Activated CD8-positive, alpha-beta T cell treated with anti-CD3 and anti-CD28 coated beads, Interleukin-2, amount 10 ng/mL, durations not matched to agents 7 days and 5 days (primary cell): ENCODE measurements around the gene MRPS23. TPM values are rescaled to one million over a fixed set of nuclear protein-coding genes. Genes with fewer than 3 reads are reported as not detected.
A peak's percentile ranks its signal among the peaks of the same experiment; 100 is the strongest.
"Not testable (repeated sequence)": the region's sequence is repeated elsewhere in the genome, so short reads cannot be mapped to it uniquely, and the experiment has no call there.

Source experiments
- ATAC-seq: fragments of 150-1000 bp; cut with Tn5 transposase; one replicate; pipeline ENCODE4 v1.10.0; 2021; ENCODE audit warnings: moderate library complexity
- CTCF ChIA-PET: fragments of 350-600 bp; sonication (Branson Sonifier 250); formaldehyde crosslinking; loops from one replicate; lab custom pipeline; 2021; ENCODE audit warnings: antibody characterized with exemption; lab: Charles Lee
- POLR2A ChIA-PET: fragments of 350-600 bp; sonication (Branson Sonifier 250); formaldehyde crosslinking; loops from one replicate; lab custom pipeline; 2021; ENCODE audit warnings: antibody characterized with exemption; lab: Charles Lee
- DNase-seq: peaks from one replicate; pipeline ENCODE4 v3.0.0-alpha.2; 2020
- H3K27ac Mint-ChIP-seq: one replicate; pipeline ENCODE4 v1.8.0; 2021; ENCODE audit warnings: mild to moderate bottlenecking, mixed read lengths
- H3K27me3 Mint-ChIP-seq: one replicate; pipeline ENCODE4 v1.8.0; 2021; ENCODE audit warnings: low read depth, mixed read lengths
- H3K36me3 Mint-ChIP-seq: one replicate; pipeline ENCODE4 v1.8.0; 2021; ENCODE audit warnings: low read depth, mixed read lengths
- H3K4me1 Mint-ChIP-seq: one replicate; pipeline ENCODE4 v1.8.0; 2021; ENCODE audit warnings: low read depth, mixed read lengths
- H3K4me3 Mint-ChIP-seq: one replicate; pipeline ENCODE4 v1.8.0; 2021; ENCODE audit warnings: mild to moderate bottlenecking, mixed read lengths
- H3K9me3 Mint-ChIP-seq: one replicate; pipeline ENCODE4 v1.8.0; 2022; ENCODE audit warnings: mixed read lengths; ENCODE audit not compliant: insufficient read depth
- total RNA-seq, 2 experiments: library from RNA; stranded (reverse); gene quantifications; one replicate each; pipeline ENCODE4 v1.2.3, GENCODE V29; 2021

MRPS23 gene
- total RNA-seq, 2 experiments from 2014 or later, result 46.3 to 48.7 TPM

GRCh38 chr17:57846056-57846945, 3.5 kb downstream of the MRPS23 start:
- CTCF ChIA-PET, result interaction anchor here (1.0 to 4.8 kb wide), 3 partner anchors 13 to 153 kb away, joined by 4 to 54 read pairs (median 12); no protein-coding TSS in a partner anchor
- POLR2A ChIA-PET, H3K27me3 Mint-ChIP-seq, H3K9me3 Mint-ChIP-seq, H3K27ac Mint-ChIP-seq, ATAC-seq, DNase-seq, H3K4me3 Mint-ChIP-seq: not testable (repeated sequence)
- H3K4me1 Mint-ChIP-seq, result peaks cover 44% of the 10 kb centered on the region
- H3K36me3 Mint-ChIP-seq, result peaks cover 25% of the 10 kb centered on the region

GRCh38 chr17:57842280-57842679, 7.6 kb downstream of the MRPS23 start:
- POLR2A ChIA-PET, result no interaction called here
- CTCF ChIA-PET, result interaction anchor here (3.0 kb wide), 1 partner anchor 9 kb away, joined by 10 read pairs; no protein-coding TSS in a partner anchor
- H3K36me3 Mint-ChIP-seq, result peaks cover 26% of the 10 kb centered on the region

GRCh38 chr17:57839571-57839923, 10.3 kb downstream of the MRPS23 start:
- Mint-ChIP-seq H3K27ac (no peak overlapping the region), H3K4me1 (peaks cover 10% of the 10 kb centered on the region), H3K9me3 (no peaks in the 10 kb centered on the region), H3K27me3 (no peaks in the 10 kb centered on the region), H3K36me3 (peaks cover 26% of the 10 kb centered on the region), H3K4me3 (no peak overlapping the region)
- CTCF ChIA-PET, result interaction anchor here (0.7 to 1.7 kb wide), 2 partner anchors 9 to 107 kb away, joined by 3 read pairs; no protein-coding TSS in a partner anchor
- ATAC-seq, result no peak
- no peak for DNase-seq
- POLR2A ChIA-PET, result interaction anchor here (0.6 to 1.1 kb wide), 2 partner anchors 9 to 341 kb away, joined by 4 read pairs; no protein-coding TSS in a partner anchor

More at GRCh38 chr17:57842280-57842679, 7.6 kb downstream of the MRPS23 start:
- DNase-seq (no peak), ATAC-seq (no peak)
- Mint-ChIP-seq H3K4me1 (peaks cover 14% of the 10 kb centered on the region), H3K4me3 (no peak overlapping the region), H3K9me3 (no peaks in the 10 kb centered on the region), H3K27me3 (no peaks in the 10 kb centered on the region), H3K27ac (no peak overlapping the region)

- DNase-seq (no peak), ATAC-seq (no peak)
- CTCF ChIA-PET, result interaction anchor here (0.7 to 1.7 kb wide), 3 partner anchors 10 to 241 kb away, joined by 3 read pairs; no protein-coding TSS in a partner anchor
- H3K4me1 Mint-ChIP-seq, result peaks cover 10% of the 10 kb centered on the region
- no peak overlapping the region for H3K4me3 Mint-ChIP-seq
- no peaks in the 10 kb centered on the region for H3K9me3 Mint-ChIP-seq
- POLR2A ChIA-PET, result interaction anchor here (0.6 to 1.1 kb wide), 2 partner anchors 9 to 341 kb away, joined by 4 read pairs; no protein-coding TSS in a partner anchor
- peaks cover 26% of the 10 kb centered on the region for H3K36me3 Mint-ChIP-seq
- no peaks in the 10 kb centered on the region for H3K27me3 Mint-ChIP-seq
- H3K27ac Mint-ChIP-seq, result no peak overlapping the region
Measured at GRCh38 chr17:57838857-57839570, 10.8 kb downstream of the MRPS23 start.

- H3K9me3 Mint-ChIP-seq, result no peaks in the 10 kb centered on the region
- no peak for DNase-seq
- CTCF ChIA-PET, result interaction anchor here (0.7 to 1.7 kb wide), 3 partner anchors 10 to 241 kb away, joined by 3 read pairs; no protein-coding TSS in a partner anchor
- POLR2A ChIA-PET, result no interaction called here
- no peak overlapping the region for H3K27ac Mint-ChIP-seq
- peaks cover 25% of the 10 kb centered on the region for H3K36me3 Mint-ChIP-seq
- no peak overlapping the region for H3K4me3 Mint-ChIP-seq
- H3K27me3 Mint-ChIP-seq, result no peaks in the 10 kb centered on the region
- peaks cover 8% of the 10 kb centered on the region for H3K4me1 Mint-ChIP-seq
- ATAC-seq, result no peak
Measured at GRCh38 chr17:57838453-57838852, 11.4 kb downstream of the MRPS23 start.

GRCh38 chr17:57835333-57835900, 14.4 kb downstream of the MRPS23 start:
- DNase-seq (no peak), ATAC-seq (no peak)
- Mint-ChIP-seq H3K36me3 (peaks cover 17% of the 10 kb centered on the region), H3K27me3 (no peaks in the 10 kb centered on the region), H3K4me3 (no peak overlapping the region), H3K27ac (peak overlapping the region; percentile 4), H3K4me1 (no peaks in the 10 kb centered on the region), H3K9me3 (no peaks in the 10 kb centered on the region)
- ChIA-PET CTCF (interaction anchor here (0.6 to 5.2 kb wide), 5 partner anchors 44 to 592 kb away, joined by 3 to 52 read pairs (median 19); no protein-coding TSS in a partner anchor), POLR2A (no interaction called here)

GRCh38 chr17:57834146-57834741, 15.6 kb downstream of the MRPS23 start:
- Mint-ChIP-seq H3K4me3 (peak overlapping the region; percentile 35), H3K27me3 (no peaks in the 10 kb centered on the region), H3K27ac (peak overlapping the region; percentile 80), H3K4me1 (no peaks in the 10 kb centered on the region), H3K36me3 (peaks cover 12% of the 10 kb centered on the region), H3K9me3 (no peaks in the 10 kb centered on the region)
- CTCF ChIA-PET, result interaction anchor here (0.6 to 5.2 kb wide), 53 partner anchors 8 to 705 kb away, joined by 3 to 54 read pairs (median 7); partner anchors contain the start of gene MRPS23
- POLR2A ChIA-PET, result interaction anchor here (1.0 to 1.3 kb wide), 2 partner anchors 16 to 173 kb away, joined by 3 to 5 read pairs; partner anchors contain the start of genes MRPS23 and SRSF1
- peak; percentile 70 for ATAC-seq
- DNase-seq, result peak; percentile 59

- Mint-ChIP-seq H3K4me3 (peak overlapping the region; percentile 35), H3K9me3 (no peaks in the 10 kb centered on the region), H3K27ac (peak overlapping the region; percentile 80), H3K27me3 (no peaks in the 10 kb centered on the region), H3K36me3 (peaks cover 5% of the 10 kb centered on the region), H3K4me1 (no peaks in the 10 kb centered on the region)
- CTCF ChIA-PET, result interaction anchor here (0.6 to 5.2 kb wide), 74 partner anchors 8 to 753 kb away, joined by 3 to 54 read pairs (median 4); partner anchors contain the start of genes MRPS23 and SRSF1
- peak; percentile 67 for ATAC-seq
- POLR2A ChIA-PET, result interaction anchor here (0.9 kb wide), 1 partner anchor 16 kb away, joined by 3 read pairs; the partner anchor contains the start of gene MRPS23
- peak; percentile 84 for DNase-seq
Measured at GRCh38 chr17:57833179-57833939, 16.5 kb downstream of the MRPS23 start.

GRCh38 chr17:57832314-57833178, 17.3 kb downstream of the MRPS23 start:
- POLR2A ChIA-PET, result interaction anchor here (0.9 kb wide), 1 partner anchor 17 kb away, joined by 3 read pairs; the partner anchor contains the start of gene MRPS23

More at GRCh38 chr17:57832314-57833178, 17.3 kb downstream of the MRPS23 start:
- Mint-ChIP-seq H3K27me3 (no peaks in the 10 kb centered on the region), H3K4me3 (no peak overlapping the region), H3K36me3 (peaks cover 4% of the 10 kb centered on the region), H3K4me1 (no peaks in the 10 kb centered on the region), H3K9me3 (no peaks in the 10 kb centered on the region), H3K27ac (no peak overlapping the region)
- DNase-seq (no peak), ATAC-seq (peak; percentile 16)
- CTCF ChIA-PET, result interaction anchor here (0.6 to 5.2 kb wide), 59 partner anchors 8 to 752 kb away, joined by 3 to 54 read pairs (median 6); partner anchors contain the start of genes MRPS23 and SRSF1
